Activated effector memory CD4-positive, alpha-beta T cell treated with Interleukin-2 at 50 U/mL for 16 hours (primary cell): ENCODE results near the gene POLE.
A peak's percentile ranks its signal among the peaks of the same experiment; 100 is the strongest.
"Not testable (repeated sequence)": the region's sequence is repeated elsewhere in the genome, so short reads cannot be mapped to it uniquely, and the experiment has no call there.

Source experiments
- DNase-seq: peaks from one replicate; pipeline ENCODE4 v3.0.0-alpha.2; 2020

Gene POLE

GRCh38 chr12:132717011-132717410 lies 29.9 kb upstream of the POLE start:
- DNase-seq = no peak

GRCh38 chr12:132716356-132716755 lies 29.2 kb upstream of the POLE start:
- no peak for DNase-seq

- no peak for DNase-seq
These were observed 28.7 kb upstream of the POLE start for GRCh38 chr12:132715874-132716273.

GRCh38 chr12:132713123-132713522 lies 26.0 kb upstream of the POLE start:
- DNase-seq = no peak

GRCh38 chr12:132711080-132711843 lies 24.1 kb upstream of the POLE start:
- DNase-seq = peak; percentile 11

- peak; percentile 92 for DNase-seq
These were observed 23.4 kb upstream of the POLE start, which contains the start of gene PGAM5 for GRCh38 chr12:132710405-132711079. PGAM5 (plus strand) TSS chr12:132710842; CDS start chr12:132710877, 35 bp downstream.

- DNase-seq = peak; percentile 5
These were observed 22.9 kb upstream of the POLE start for GRCh38 chr12:132710043-132710404.

- no peak for DNase-seq
These were observed 21.0 kb upstream of the POLE start for GRCh38 chr12:132708150-132708549.

GRCh38 chr12:132707241-132707640 lies 20.1 kb upstream of the POLE start:
- DNase-seq = no peak

GRCh38 chr12:132703641-132704040 lies 16.5 kb upstream of the POLE start:
- DNase-seq = no peak

- DNase-seq = no peak
These were observed 15.5 kb upstream of the POLE start for GRCh38 chr12:132702640-132703039.

- no peak for DNase-seq
These were observed 13.2 kb upstream of the POLE start for GRCh38 chr12:132700212-132700822.

GRCh38 chr12:132698341-132698740 lies 11.2 kb upstream of the POLE start:
- no peak for DNase-seq

GRCh38 chr12:132695431-132695830 lies 8.3 kb upstream of the POLE start:
- no peak for DNase-seq

GRCh38 chr12:132694888-132695287 lies 7.7 kb upstream of the POLE start:
- DNase-seq = not testable (repeated sequence)

- not testable (repeated sequence) for DNase-seq
These were observed 4.9 kb upstream of the POLE start for GRCh38 chr12:132692030-132692429.

GRCh38 chr12:132690112-132690511 lies 3.0 kb upstream of the POLE start:
- DNase-seq = no peak

GRCh38 chr12:132689227-132689626 lies 2.1 kb upstream of the POLE start:
- DNase-seq = no peak

- no peak for DNase-seq
These were observed 324 bp downstream of the POLE start for GRCh38 chr12:132686825-132687210.

GRCh38 chr12:132685400-132685799 lies 1.7 kb downstream of the POLE start:
- DNase-seq = no peak

GRCh38 chr12:132677492-132677891 lies 9.7 kb downstream of the POLE start:
- no peak for DNase-seq

GRCh38 chr12:132675757-132676432 lies 11.2 kb downstream of the POLE start:
- DNase-seq = no peak

- DNase-seq = no peak
These were observed 12.6 kb downstream of the POLE start for GRCh38 chr12:132674561-132674960.
